KMS-11 (cell line): ENCODE measurements around the gene ATP8A2.

Source experiments
- H2AFZ ChIP-seq: fragments of 200-600 bp; sonication (generic); 2 replicates; pipeline ENCODE4 v1.6.1; 2016; ENCODE audit warnings: antibody characterized with exemption, mixed run types, low read depth
- H3K27ac ChIP-seq: fragments of 200-600 bp; sonication (generic); 2 replicates; pipeline ENCODE4 v1.6.1; 2016; ENCODE audit warnings: mild to moderate bottlenecking, mixed run types
- H3K27me3 ChIP-seq: fragments of 200-600 bp; sonication (generic); 2 replicates; pipeline ENCODE4 v1.6.1; 2017; ENCODE audit warnings: mild to moderate bottlenecking, low read depth, mixed run types, moderate library complexity; ENCODE audit not compliant: insufficient read depth
- H3K36me3 ChIP-seq: fragments of 200-600 bp; sonication (generic); 2 replicates; pipeline ENCODE4 v1.6.1; 2017; ENCODE audit warnings: mild to moderate bottlenecking, mixed run types; ENCODE audit not compliant: insufficient read depth
- H3K4me1 ChIP-seq: fragments of 200-600 bp; sonication (generic); 2 replicates; pipeline ENCODE4 v1.6.1; 2016; ENCODE audit warnings: mild to moderate bottlenecking, low read depth, mixed run types; ENCODE audit not compliant: poor library complexity, severe bottlenecking
- H3K4me2 ChIP-seq: fragments of 200-600 bp; sonication (generic); 2 replicates; pipeline ENCODE4 v1.7.0; 2016; ENCODE audit warnings: mild to moderate bottlenecking, mixed run types
- H3K4me3 ChIP-seq: fragments of 200-600 bp; sonication (generic); IDR thresholded peaks from 2 replicates; pipeline ENCODE4 v1.6.1; 2017; ENCODE audit warnings: low read depth, low read length, mixed read lengths; ENCODE audit not compliant: insufficient read depth
- H3K79me2 ChIP-seq: fragments of 200-600 bp; sonication (generic); 2 replicates; pipeline ENCODE4 v1.6.1; 2016; ENCODE audit warnings: low read depth, mixed run types; ENCODE audit not compliant: insufficient read depth
- H3K9ac ChIP-seq: fragments of 200-600 bp; sonication (generic); 2 replicates; pipeline ENCODE4 v1.6.1; 2016; ENCODE audit warnings: mild to moderate bottlenecking, mixed run types
- H4K20me1 ChIP-seq: fragments of 200-600 bp; sonication (generic); 2 replicates; pipeline ENCODE4 v1.6.1; 2016; ENCODE audit warnings: mild to moderate bottlenecking, mixed run types; ENCODE audit not compliant: insufficient read depth
- TF ChIP-seq, protein P1 (sequence below): fragments of 200-600 bp; sonication (generic); conservative IDR thresholded peaks from 2 replicates; pipeline ENCODE4 v1.6.1; 2017; ENCODE audit warnings: low read depth, mild to moderate bottlenecking, antibody characterized with exemption, low read length, moderate library complexity, mixed read lengths

The ATP8A2 gene

DNA sequence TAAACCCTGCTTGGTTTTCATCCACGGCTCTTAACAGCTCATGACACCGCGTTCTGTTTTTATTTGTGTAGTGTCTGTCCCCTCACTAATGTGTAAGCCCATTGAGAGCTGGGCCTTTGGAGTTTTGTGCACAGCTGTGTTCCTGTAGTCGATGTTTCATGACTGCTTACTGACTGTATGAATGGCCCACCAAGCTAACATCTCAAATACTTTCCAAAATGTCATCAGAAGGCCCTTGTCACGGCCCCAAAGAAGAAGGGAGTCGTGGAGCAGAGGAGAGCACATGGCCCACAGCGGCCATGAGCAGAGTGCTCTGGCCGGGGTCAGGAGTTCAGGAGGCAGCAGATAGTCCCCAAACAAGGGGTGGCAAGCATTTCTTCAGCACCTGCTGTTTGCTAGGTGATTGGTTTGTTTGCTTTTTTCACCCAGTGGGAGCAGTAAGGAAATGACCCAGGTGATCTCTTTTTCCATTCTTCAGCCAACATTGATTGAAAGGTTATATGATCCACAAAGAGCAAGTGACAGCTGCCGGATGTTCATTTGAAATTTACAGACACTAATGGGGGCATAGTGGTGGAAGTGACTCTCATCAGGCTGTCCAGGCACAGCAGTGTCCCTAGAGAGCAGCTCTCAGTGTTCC is 315.2 kb downstream of the ATP8A2 start:
- H3K4me1 ChIP-seq = no peaks in the 10 kb centered on the region
- no peaks in the 10 kb centered on the region for H4K20me1 ChIP-seq
- H3K79me2 ChIP-seq = no peaks in the 10 kb centered on the region
- H3K4me2 ChIP-seq = no peak overlapping the region
- no peaks in the 10 kb centered on the region for H3K27me3 ChIP-seq
- no peak overlapping the region for H2AFZ ChIP-seq
- H3K4me3 ChIP-seq = no peak overlapping the region
- H3K27ac ChIP-seq = no peak overlapping the region
- H3K36me3 ChIP-seq = no peaks in the 10 kb centered on the region
- H3K9ac ChIP-seq = no peak overlapping the region
- TF ChIP-seq, protein P1, sequence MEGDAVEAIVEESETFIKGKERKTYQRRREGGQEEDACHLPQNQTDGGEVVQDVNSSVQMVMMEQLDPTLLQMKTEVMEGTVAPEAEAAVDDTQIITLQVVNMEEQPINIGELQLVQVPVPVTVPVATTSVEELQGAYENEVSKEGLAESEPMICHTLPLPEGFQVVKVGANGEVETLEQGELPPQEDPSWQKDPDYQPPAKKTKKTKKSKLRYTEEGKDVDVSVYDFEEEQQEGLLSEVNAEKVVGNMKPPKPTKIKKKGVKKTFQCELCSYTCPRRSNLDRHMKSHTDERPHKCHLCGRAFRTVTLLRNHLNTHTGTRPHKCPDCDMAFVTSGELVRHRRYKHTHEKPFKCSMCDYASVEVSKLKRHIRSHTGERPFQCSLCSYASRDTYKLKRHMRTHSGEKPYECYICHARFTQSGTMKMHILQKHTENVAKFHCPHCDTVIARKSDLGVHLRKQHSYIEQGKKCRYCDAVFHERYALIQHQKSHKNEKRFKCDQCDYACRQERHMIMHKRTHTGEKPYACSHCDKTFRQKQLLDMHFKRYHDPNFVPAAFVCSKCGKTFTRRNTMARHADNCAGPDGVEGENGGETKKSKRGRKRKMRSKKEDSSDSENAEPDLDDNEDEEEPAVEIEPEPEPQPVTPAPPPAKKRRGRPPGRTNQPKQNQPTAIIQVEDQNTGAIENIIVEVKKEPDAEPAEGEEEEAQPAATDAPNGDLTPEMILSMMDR = no peak

- no peak overlapping the region for H3K27ac ChIP-seq
- no peaks in the 10 kb centered on the region for H4K20me1 ChIP-seq
- H3K4me1 ChIP-seq = no peaks in the 10 kb centered on the region
- TF ChIP-seq, protein P1 = no peak
- H3K79me2 ChIP-seq = no peaks in the 10 kb centered on the region
- H3K4me3 ChIP-seq = no peak overlapping the region
- no peaks in the 10 kb centered on the region for H3K27me3 ChIP-seq
- no peak overlapping the region for H3K4me2 ChIP-seq
- H3K9ac ChIP-seq = no peak overlapping the region
- no peaks in the 10 kb centered on the region for H3K36me3 ChIP-seq
- H2AFZ ChIP-seq = no peak overlapping the region
Measured at GRCh38 chr13:25687471-25688225, 315.9 kb downstream of the ATP8A2 start.

- H3K4me2 ChIP-seq = no peak overlapping the region
- no peak overlapping the region for H3K4me3 ChIP-seq
- no peaks in the 10 kb centered on the region for H3K27me3 ChIP-seq
- no peaks in the 10 kb centered on the region for H4K20me1 ChIP-seq
- H3K27ac ChIP-seq = no peak overlapping the region
- H3K9ac ChIP-seq = no peak overlapping the region
- no peaks in the 10 kb centered on the region for H3K4me1 ChIP-seq
- no peak overlapping the region for H2AFZ ChIP-seq
- no peaks in the 10 kb centered on the region for H3K79me2 ChIP-seq
- TF ChIP-seq, protein P1 = no peak
- no peaks in the 10 kb centered on the region for H3K36me3 ChIP-seq
Measured at GRCh38 chr13:25688536-25688935, 316.8 kb downstream of the ATP8A2 start.

DNA sequence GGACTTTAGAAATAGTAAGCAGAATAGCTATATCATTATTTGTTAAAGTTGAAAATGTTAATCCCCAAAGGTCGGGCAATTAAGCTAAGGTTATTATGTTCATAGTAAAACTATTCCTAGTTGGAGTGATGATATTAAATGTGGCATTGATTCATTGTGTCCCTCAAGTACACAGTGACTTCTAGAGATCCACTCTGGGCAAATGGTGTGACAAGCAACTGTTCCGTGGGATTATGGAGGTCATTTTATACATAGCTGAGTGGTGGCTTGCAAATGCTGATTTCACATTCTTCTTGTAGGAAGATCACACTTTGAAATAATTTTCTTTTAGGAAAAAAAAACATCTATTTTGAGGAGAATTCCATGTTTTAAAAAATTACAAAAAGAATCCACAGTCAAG is 317.8 kb downstream of the ATP8A2 start:
- no peak overlapping the region for H3K4me3 ChIP-seq
- TF ChIP-seq, protein P1 = no peak
- no peaks in the 10 kb centered on the region for H4K20me1 ChIP-seq
- H3K27me3 ChIP-seq = no peaks in the 10 kb centered on the region
- no peak overlapping the region for H3K9ac ChIP-seq
- H3K27ac ChIP-seq = no peak overlapping the region
- no peak overlapping the region for H3K4me2 ChIP-seq
- no peaks in the 10 kb centered on the region for H3K36me3 ChIP-seq
- H2AFZ ChIP-seq = no peak overlapping the region
- H3K4me1 ChIP-seq = no peaks in the 10 kb centered on the region
- H3K79me2 ChIP-seq = no peaks in the 10 kb centered on the region
